ENCODE data around the gene ARHGEF17. TPM values are rescaled to one million over a fixed set of nuclear protein-coding genes. Genes with fewer than 3 reads are reported as not detected.

Gene ARHGEF17
- polyA plus RNA-seq, 1 donor (not counting 4 experiments of a cell fraction or from before 2014, with no cell fraction given) = 5.1 TPM

GRCh38 chr11:73268671-73269271, 39.3 kb upstream of the ARHGEF17 start:
- FAIRE-seq (no peak), DNase-seq (ENCODE audit: low read depth, low spot score) (no peak)
- Histone ChIP-seq H3K27me3 (ENCODE audit: control insufficient read depth, extremely low read depth, insufficient read depth, low read length) (peaks cover 38% of the 10 kb centered on the region), H3K9me3 (ENCODE audit: control insufficient read depth, low read depth, low read length) (no peaks in the 10 kb centered on the region), H2AFZ (ENCODE audit: control insufficient read depth, low read length) (no peak overlapping the region), H3K4me2 (ENCODE audit: control insufficient read depth, extremely low read depth, insufficient read depth, low read depth, low read length) (no peak overlapping the region), H3K9ac (ENCODE audit: control insufficient read depth, extremely low read depth, insufficient read depth, low read length) (no peak overlapping the region), H3K4me3 (ENCODE audit: control insufficient read depth in 2 of 3, extremely low read depth in 1 of 3, insufficient read depth in 2 of 3, low read depth in 1 of 3, low read length in 3 of 3) (no peak overlapping the region), H3K9me1 (ENCODE audit: control insufficient read depth, extremely low read depth, insufficient read depth, low read length) (no peaks in the 10 kb centered on the region), H4K20me1 (ENCODE audit: control insufficient read depth, extremely low read depth, insufficient read depth, low read length) (no peaks in the 10 kb centered on the region), H3K27ac (ENCODE audit: control insufficient read depth, insufficient read depth, low read length) (no peak overlapping the region), H3K79me2 (ENCODE audit: control insufficient read depth, insufficient read depth, low read length) (no peaks in the 10 kb centered on the region), H3K36me3 (ENCODE audit: control insufficient read depth in 2 of 2, extremely low read depth in 1 of 2, insufficient read depth in 2 of 2, low read length in 2 of 2) (no peaks in the 10 kb centered on the region), H3K4me1 (ENCODE audit: control insufficient read depth, extremely low read depth, insufficient read depth, low read length) (peaks cover 22% of the 10 kb centered on the region)
- dilution Hi-C loops (cut with MboI; ENCODE audit: extremely low pct_ligation_motif_present, low sequenced_read_pairs) = no loop called here
- no peak for TF ChIP-seq EZH2 (IDR thresholded peaks at IDR 0.05; ENCODE audit: low read length)
- TF ChIP-seq, protein P1, sequence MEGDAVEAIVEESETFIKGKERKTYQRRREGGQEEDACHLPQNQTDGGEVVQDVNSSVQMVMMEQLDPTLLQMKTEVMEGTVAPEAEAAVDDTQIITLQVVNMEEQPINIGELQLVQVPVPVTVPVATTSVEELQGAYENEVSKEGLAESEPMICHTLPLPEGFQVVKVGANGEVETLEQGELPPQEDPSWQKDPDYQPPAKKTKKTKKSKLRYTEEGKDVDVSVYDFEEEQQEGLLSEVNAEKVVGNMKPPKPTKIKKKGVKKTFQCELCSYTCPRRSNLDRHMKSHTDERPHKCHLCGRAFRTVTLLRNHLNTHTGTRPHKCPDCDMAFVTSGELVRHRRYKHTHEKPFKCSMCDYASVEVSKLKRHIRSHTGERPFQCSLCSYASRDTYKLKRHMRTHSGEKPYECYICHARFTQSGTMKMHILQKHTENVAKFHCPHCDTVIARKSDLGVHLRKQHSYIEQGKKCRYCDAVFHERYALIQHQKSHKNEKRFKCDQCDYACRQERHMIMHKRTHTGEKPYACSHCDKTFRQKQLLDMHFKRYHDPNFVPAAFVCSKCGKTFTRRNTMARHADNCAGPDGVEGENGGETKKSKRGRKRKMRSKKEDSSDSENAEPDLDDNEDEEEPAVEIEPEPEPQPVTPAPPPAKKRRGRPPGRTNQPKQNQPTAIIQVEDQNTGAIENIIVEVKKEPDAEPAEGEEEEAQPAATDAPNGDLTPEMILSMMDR (optimal IDR thresholded peaks at IDR 0.05 in 1 of 3, IDR thresholded peaks at IDR 0.05 in 1 of 3, conservative IDR thresholded peaks at IDR 0.05 in 1 of 3; ENCODE audit: extremely low read depth in 1 of 3, insufficient read depth in 2 of 3, low read length in 3 of 3) = no peak

DNA sequence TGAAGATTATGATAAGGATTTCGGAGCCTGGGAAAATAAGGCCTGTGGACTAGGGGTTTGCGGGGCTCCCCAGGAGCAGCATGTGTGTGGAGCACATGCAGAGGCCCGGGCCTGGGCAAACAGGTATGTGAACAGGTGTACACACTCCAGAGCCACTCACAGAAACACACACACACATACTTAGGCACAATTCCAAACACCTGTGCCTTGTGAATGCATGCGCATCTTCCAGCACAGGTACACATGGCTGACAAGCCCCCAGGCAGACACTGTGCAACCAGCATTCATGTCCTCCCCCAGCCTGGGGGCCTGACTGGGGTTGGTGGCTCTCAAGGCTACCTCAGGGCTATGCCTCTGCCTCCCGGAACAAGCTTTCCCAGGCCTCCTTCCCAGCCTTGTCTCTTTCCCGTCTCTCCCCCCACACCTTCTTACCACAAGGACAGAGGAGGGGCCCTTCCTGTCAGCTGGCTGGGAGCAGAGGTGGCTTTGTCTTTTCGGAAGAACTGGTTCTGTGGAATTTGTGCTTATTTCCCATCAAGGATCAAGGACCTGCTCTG, 38.5 kb upstream of the ARHGEF17 start:
- no peaks in the 10 kb centered on the region for H3K79me2 ChIP-seq (ENCODE audit: control insufficient read depth, insufficient read depth, low read length)
- peak overlapping the region; percentile 7 for H3K4me2 ChIP-seq (ENCODE audit: control insufficient read depth, extremely low read depth, insufficient read depth, low read depth, low read length)
- no peak overlapping the region for H3K27ac ChIP-seq (ENCODE audit: control insufficient read depth, insufficient read depth, low read length)
- peaks cover 22% of the 10 kb centered on the region for H3K4me1 ChIP-seq (ENCODE audit: control insufficient read depth, extremely low read depth, insufficient read depth, low read length)
- TF ChIP-seq, protein P1 (optimal IDR thresholded peaks at IDR 0.05 in 1 of 3, IDR thresholded peaks at IDR 0.05 in 1 of 3, conservative IDR thresholded peaks at IDR 0.05 in 1 of 3; ENCODE audit: extremely low read depth in 1 of 3, insufficient read depth in 2 of 3, low read length in 3 of 3) = no peak
- TF ChIP-seq EZH2 (IDR thresholded peaks at IDR 0.05; ENCODE audit: low read length) = no peak
- no peaks in the 10 kb centered on the region for H3K9me1 ChIP-seq (ENCODE audit: control insufficient read depth, extremely low read depth, insufficient read depth, low read length)
- DNase-seq (ENCODE audit: low read depth, low spot score) (no peak), FAIRE-seq (no peak)
- H3K27me3 ChIP-seq (ENCODE audit: control insufficient read depth, extremely low read depth, insufficient read depth, low read length) = peaks cover 34% of the 10 kb centered on the region
- dilution Hi-C loops (cut with MboI; ENCODE audit: extremely low pct_ligation_motif_present, low sequenced_read_pairs) = no loop called here
- H3K9ac ChIP-seq (ENCODE audit: control insufficient read depth, extremely low read depth, insufficient read depth, low read length) = no peak overlapping the region
- no peak overlapping the region for H2AFZ ChIP-seq (ENCODE audit: control insufficient read depth, low read length)
- H3K9me3 ChIP-seq (ENCODE audit: control insufficient read depth, low read depth, low read length) = no peaks in the 10 kb centered on the region
- no peaks in the 10 kb centered on the region for H3K36me3 ChIP-seq (ENCODE audit: control insufficient read depth in 2 of 2, extremely low read depth in 1 of 2, insufficient read depth in 2 of 2, low read length in 2 of 2)
- H4K20me1 ChIP-seq (ENCODE audit: control insufficient read depth, extremely low read depth, insufficient read depth, low read length) = no peaks in the 10 kb centered on the region
- no peak overlapping the region for H3K4me3 ChIP-seq (ENCODE audit: control insufficient read depth in 2 of 3, extremely low read depth in 1 of 3, insufficient read depth in 2 of 3, low read depth in 1 of 3, low read length in 3 of 3)

Measured in keratinocyte (primary cell).